HG02642 (cell line): ENCODE measurements around the gene PICALM.
A peak's percentile ranks its signal among the peaks of the same experiment; 100 is the strongest.
"Not testable (repeated sequence)": the region's sequence is repeated elsewhere in the genome, so short reads cannot be mapped to it uniquely, and the experiment has no call there.

Source experiments
- ATAC-seq: cut with Tn5 transposase; IDR thresholded peaks from one replicate; pipeline ENCODE4 v1.9.1; 2021; ENCODE audit warnings: mild to moderate bottlenecking; ENCODE audit not compliant: unreplicated experiment, poor library complexity

The PICALM gene

DNA sequence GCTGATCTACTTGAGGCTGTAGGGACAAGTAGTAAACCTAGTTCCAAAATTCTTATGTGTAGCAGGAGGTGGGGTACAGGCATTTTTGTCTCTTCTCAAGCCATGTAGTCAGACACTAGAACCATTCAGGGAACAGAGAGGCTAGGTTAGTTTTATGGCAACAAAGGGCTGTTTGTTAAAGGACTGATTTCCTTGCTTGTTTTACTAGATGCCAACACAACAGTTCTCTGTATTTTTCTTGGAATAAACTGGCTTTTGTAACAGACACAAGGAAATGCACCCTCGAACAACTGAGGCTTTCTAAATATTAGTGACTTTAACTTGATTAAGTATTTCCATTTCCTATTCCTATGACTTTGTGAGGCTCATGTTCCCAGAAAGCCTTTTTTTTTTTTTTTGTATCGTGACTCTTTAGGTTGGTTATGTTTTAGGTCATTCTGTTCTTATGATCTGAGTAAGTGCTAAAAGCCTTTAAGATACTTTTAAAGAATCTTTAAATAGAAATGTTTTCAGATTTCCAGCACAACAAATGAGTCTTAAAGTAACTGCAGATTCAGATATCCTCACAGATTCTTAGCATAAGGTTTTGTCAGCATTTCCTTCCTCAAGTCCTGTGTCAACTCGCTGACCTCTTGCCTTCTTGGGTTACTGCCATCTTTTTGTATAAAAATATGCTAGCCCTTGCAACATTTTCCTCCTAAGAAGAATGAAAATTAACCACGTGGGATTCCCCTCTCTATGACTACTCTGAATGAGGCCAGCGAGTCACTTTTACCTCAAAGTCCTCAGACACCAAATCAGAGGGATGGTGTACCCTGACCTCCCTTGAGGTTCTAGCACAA lies 121.2 kb downstream of the PICALM start:
- peak; percentile 44 for ATAC-seq

GRCh38 chr11:85946221-85946620 lies 122.7 kb downstream of the PICALM start:
- no peak for ATAC-seq

DNA sequence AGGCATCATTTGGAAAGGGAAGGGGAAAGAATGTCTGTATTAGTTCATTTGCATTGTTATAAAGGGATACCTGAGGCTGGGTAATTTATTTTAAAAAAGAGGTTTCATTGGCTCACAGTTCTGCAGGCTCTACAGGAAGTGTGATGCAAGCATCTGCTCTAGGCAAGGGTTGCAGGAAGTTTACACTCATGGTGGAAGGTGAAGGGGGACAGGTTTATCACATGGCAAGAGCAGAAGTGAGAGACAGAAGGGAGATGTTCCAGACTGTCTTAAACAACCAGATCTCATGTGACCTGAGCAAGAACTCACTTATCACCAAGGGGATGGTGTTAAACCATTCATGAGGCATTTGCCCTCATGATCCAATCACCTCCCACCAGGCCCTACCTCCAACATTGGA lies 123.1 kb downstream of the PICALM start:
- no peak for ATAC-seq

DNA sequence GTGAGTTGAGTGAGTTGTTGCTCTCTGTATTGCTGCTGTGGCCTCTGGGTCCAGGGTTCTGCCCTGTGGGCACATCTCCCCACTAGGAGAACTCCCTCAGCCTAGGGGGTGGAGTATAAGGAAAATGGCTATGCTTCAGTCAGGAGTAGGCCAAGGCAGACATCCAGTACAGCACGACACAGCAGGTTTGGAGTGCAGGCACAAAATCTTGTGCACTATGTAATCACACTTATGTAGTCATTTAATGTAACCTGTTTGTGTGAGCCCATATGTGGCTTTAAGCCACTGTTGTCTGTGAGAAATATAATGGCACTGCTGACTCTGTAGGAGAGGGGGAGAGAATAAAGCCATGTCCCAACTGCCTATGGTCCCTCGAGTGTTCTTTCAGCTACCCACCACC lies 123.6 kb downstream of the PICALM start:
- no peak for ATAC-seq

DNA sequence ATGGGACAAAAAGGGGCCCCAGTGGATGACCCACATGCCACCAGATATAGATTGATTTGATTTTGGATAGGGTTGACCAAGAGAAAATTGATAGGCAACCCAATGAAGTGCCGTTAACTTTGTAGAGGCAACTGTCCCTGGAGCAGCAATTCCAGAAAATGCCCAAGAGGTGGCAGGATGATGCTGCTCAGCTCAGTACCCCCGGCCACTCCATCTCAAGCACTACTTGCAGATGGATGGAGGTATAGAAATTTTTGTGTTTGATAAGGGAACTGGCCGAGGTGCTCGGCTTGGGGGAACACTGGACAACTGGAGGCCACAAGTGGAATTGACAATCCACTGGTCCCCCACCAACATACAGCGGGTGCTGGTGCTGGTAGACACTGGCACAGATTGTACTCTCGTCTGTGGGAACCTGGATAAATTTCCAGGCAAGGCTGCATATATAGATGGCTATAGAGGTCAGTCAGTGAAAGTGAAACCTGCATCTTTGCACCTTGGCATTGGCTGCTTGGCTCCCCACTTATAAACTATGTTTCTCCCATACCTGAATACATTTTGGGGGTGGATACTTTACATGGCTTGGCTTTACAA lies 127.4 kb downstream of the PICALM start:
- peak; percentile 79 for ATAC-seq

- no peak for ATAC-seq
Observed at GRCh38 chr11:85939099-85940015, 129.5 kb downstream of the PICALM start.

GRCh38 chr11:85937835-85938234 lies 131.0 kb downstream of the PICALM start:
- no peak for ATAC-seq

DNA sequence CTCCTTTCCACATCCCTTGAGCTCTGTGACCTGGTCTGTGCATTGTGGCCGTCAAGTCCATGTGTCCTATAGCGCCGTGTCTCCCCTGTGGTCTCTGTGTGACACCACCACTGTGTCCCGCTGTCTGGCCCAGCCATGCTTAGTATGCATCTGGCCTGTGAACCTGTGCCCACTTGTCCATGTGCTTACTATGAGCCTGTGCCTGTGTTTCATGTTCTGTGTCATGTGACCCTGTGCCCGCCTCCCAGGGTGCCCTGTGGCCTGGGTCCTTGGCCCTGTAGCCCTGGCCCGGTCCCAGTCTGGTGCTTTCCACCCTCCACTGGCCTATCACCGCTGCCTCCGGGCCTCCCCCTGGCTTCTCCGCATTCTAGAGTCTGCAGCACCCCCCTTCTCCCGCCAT lies 133.1 kb downstream of the PICALM start:
- no peak for ATAC-seq

GRCh38 chr11:85934596-85935169 lies 134.2 kb downstream of the PICALM start:
- no peak for ATAC-seq

DNA sequence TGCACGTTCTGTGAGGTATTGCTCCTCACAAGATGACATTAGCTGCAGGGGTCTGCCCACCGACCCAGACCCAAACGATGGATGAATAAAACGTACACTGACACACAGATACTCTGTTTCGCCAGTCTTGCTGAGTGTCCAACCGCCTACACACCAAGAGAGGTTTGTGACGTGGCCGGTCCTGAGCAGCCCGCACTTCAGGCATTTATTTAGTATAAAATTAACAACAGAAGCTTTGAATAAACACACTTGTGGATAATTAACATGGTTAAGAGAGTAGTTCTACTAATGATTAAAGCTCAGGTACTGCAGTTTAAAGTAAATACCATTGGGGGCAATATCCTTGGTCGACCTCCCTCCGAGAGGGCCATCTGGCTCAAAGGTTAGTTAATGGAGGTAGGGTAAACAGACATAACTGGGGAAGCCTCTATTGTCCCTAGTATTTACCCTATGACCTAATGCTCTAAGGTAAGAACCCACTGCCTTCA lies 138.0 kb downstream of the PICALM start:
- no peak for ATAC-seq

GRCh38 chr11:85926653-85927214 lies 142.2 kb downstream of the PICALM start:
- ATAC-seq = not testable (repeated sequence)

DNA sequence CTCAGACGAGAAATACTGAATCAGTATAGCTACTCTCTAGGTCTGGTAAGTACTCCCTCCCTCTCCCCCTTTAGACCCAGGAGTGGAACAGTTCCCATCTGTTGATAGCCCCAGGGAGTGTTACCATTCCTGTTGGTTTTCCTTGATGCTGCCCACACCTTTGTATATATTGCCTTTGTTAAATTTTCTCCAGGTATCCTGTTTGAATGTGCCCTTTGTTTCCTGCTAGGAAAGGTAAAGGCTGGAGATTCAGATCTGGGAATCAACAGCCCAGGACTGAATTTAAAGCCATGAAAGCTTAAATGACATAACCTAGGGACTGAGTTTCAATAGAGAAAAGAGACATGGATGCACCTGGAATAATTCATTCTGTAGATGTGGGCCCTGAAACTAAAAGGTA lies 145.4 kb downstream of the PICALM start:
- no peak for ATAC-seq

- ATAC-seq = peak; percentile 75
Observed at GRCh38 chr11:85922367-85922766, 146.5 kb downstream of the PICALM start.

GRCh38 chr11:85918910-85919794 lies 149.7 kb downstream of the PICALM start:
- no peak for ATAC-seq

DNA sequence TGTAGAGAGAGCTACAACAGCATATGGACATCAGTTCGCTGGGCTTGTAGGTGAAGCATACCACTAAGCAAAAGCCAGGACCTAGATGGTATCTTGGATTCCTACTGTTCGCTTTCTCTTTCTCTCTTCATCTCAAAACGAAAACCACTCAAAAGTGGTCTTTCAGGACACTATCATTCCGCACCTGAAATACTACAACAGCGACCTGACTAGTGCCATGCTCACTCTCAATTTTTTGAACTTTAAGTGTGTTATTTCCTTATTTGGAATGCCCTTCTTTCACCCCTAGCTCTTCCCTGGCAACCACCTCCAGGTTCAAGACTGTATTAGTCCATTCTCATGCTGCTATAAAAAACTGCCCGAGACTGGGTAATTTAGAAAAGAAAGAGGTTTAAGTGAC lies 154.5 kb downstream of the PICALM start:
- ATAC-seq = no peak

DNA sequence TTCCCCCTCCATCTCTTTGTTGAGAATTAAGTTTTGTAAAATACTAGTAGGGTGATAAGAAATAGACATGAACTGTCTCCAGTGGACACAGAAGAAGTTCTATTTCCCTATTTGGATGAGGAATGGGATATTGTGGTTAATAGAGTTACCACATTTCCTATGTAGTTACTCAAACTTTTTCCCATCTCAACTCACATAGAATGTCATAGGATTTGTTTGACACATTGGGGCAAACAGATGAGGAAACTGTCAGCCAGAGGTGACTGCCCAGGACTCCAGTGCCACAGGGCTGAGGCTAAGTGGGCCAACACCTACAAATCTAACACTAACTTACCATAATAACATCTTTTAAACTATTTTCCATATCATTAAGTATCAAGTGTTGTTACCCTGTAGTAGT lies 155.4 kb downstream of the PICALM start:
- ATAC-seq = no peak

- no peak for ATAC-seq
Observed at GRCh38 chr11:85912414-85912813, 156.5 kb downstream of the PICALM start.
